K562 (cell line): ENCODE measurements around the gene CHURC1. TPM values are rescaled to one million over a fixed set of nuclear protein-coding genes. Genes with fewer than 3 reads are reported as not detected.

Experiments used
- ATAC-seq: fragments of 200-7000 bp; cut with Tn5 transposase; 3 replicates; pipeline ENCODE4 v1.9.1; 2020; ENCODE audit warnings: moderate library complexity
- BruUV-seq: library from RNA; stranded (reverse); fragments of 400-500 nt; replicated peaks from 2 replicates; lab custom pipeline; 2021; lab: Mats Ljungman, UMichigan
- CTCF ChIA-PET: fragments of 300-600 bp; formaldehyde crosslinking; extraction: SDS; loops from one replicate; lab custom pipeline; 2021; ENCODE audit warnings: low intra/inter-chr PET ratio; lab: Yijun Ruan, JAX
- POLR2A ChIA-PET: fragments of 300-600, 350-650 bp; sonication (Branson Sonifier 250); formaldehyde crosslinking; extraction: SDS; loops from one replicate; lab custom pipeline; 2021; ENCODE audit warnings: antibody characterized with exemption, inconsistent platforms; lab: Yijun Ruan, JAX
- DNase-seq, 4 experiments: peaks; one replicate each; pipeline versions ENCODE4 v3.0.0 to v3.0.0-alpha.2; 2011 to 2018; ENCODE audit warnings: low spot score in 3 of 4, mixed read lengths in 3 of 4; ENCODE audit errors: extremely low read depth in 1 of 4
- FAIRE-seq: peaks from 2 replicates; lab custom pipeline; 2011; peaks lifted over from hg19 to GRCh38; lab: Jason Lieb, UNC
- H2AFZ ChIP-seq: 2 replicates; pipeline ENCODE4 v1.6.0; 2011; ENCODE audit warnings: low read depth, low read length, control low read depth, inconsistent platforms
- H3K27ac ChIP-seq: fragments of 200-600 bp; 3 replicates; pipeline ENCODE4 v1.8.0; 2011; ENCODE audit warnings: low read depth, mild to moderate bottlenecking, control low read depth, inconsistent platforms, low read length, moderate library complexity, mixed read lengths; ENCODE audit errors: extremely low read depth
- H3K27me3 ChIP-seq, 2 experiments: fragments of 300-600 bp in 1 of 2; 2 replicates in 1 of 2; 3 replicates in 1 of 2; pipeline versions ENCODE4 v1.6.0 to v1.8.0; 2011; ENCODE audit warnings: inconsistent platforms in 2 of 2, low read length in 2 of 2, mild to moderate bottlenecking in 1 of 2, mixed read lengths in 1 of 2, moderate library complexity in 1 of 2; ENCODE audit not compliant: control insufficient read depth in 2 of 2, insufficient read depth in 2 of 2
- H3K36me3 ChIP-seq: fragments of 300-600 bp; 3 replicates; pipeline ENCODE4 v1.8.0; 2011; ENCODE audit warnings: mild to moderate bottlenecking, low read length, inconsistent platforms; ENCODE audit not compliant: control insufficient read depth, insufficient read depth
- H3K4me1 ChIP-seq, 2 experiments: fragments of 200-600 bp in 1 of 2; replicated peaks in 1 of 2; 2 replicates in 1 of 2; 3 replicates in 1 of 2; pipeline versions ENCODE4 v1.5.1 to v1.8.0; 2011; ENCODE audit warnings: inconsistent platforms in 2 of 2, low read length in 2 of 2, mild to moderate bottlenecking in 1 of 2, mixed read lengths in 1 of 2, moderate library complexity in 1 of 2; ENCODE audit not compliant: control insufficient read depth in 2 of 2, insufficient read depth in 2 of 2
- H3K4me2 ChIP-seq: 2 replicates; pipeline ENCODE4 v1.6.1; 2011; ENCODE audit warnings: low read length, control low read depth, inconsistent platforms, mixed read lengths; ENCODE audit not compliant: insufficient read depth
- H3K4me3 ChIP-seq: fragments of 200-600 bp; sonication (generic), shearing (Covaris generic); 2 replicates; pipeline ENCODE4 v1.5.1; 2016; ENCODE audit warnings: control low read depth, inconsistent platforms
- H3K79me2 ChIP-seq: fragments of 200-600 bp; 3 replicates; pipeline ENCODE4 v1.8.0; 2011; ENCODE audit warnings: low read length, inconsistent platforms; ENCODE audit not compliant: control insufficient read depth, insufficient read depth
- H3K9ac ChIP-seq, 2 experiments: 2 replicates each; pipeline versions ENCODE4 v1.6.0 to v1.6.1; 2011; ENCODE audit warnings: low read depth in 2 of 2, low read length in 2 of 2, control low read depth in 1 of 2, inconsistent platforms in 1 of 2, mild to moderate bottlenecking in 1 of 2, mixed read lengths in 1 of 2; ENCODE audit not compliant: insufficient read depth in 1 of 2
- H3K9me1 ChIP-seq: one replicate; pipeline ENCODE4 v1.6.0; 2011; ENCODE audit warnings: inconsistent platforms, mild to moderate bottlenecking, low read length, moderate library complexity; ENCODE audit not compliant: control insufficient read depth, insufficient read depth
- H3K9me3 ChIP-seq: replicated peaks from 2 replicates; pipeline ENCODE4 v1.5.1; 2011; ENCODE audit warnings: low read depth, low read length, inconsistent platforms; ENCODE audit not compliant: control insufficient read depth, insufficient read depth
- H4K20me1 ChIP-seq: replicated peaks from 2 replicates; pipeline ENCODE4 v1.6.1; 2011; ENCODE audit warnings: low read length, inconsistent platforms, mixed read lengths; ENCODE audit not compliant: control insufficient read depth, insufficient read depth
- BCL6 ChIP-seq: fragments of 250-450 bp; sonication (Bioruptor Pico); IDR thresholded peaks from 2 replicates; pipeline ENCODE4 v1.4.0; 2020
- CBX3 ChIP-seq, 2 experiments: IDR thresholded peaks; 1 replicate in 1 of 2; 2 replicates in 1 of 2; pipeline ENCODE4 v1.6.1; 2012; ENCODE audit warnings: inconsistent platforms in 2 of 2, low read length in 2 of 2, borderline replicate concordance in 1 of 2, control low read depth in 1 of 2
- CHAMP1 ChIP-seq: fragments of 450-650 bp; IDR thresholded peaks from 2 replicates; pipeline ENCODE4 v1.6.1; 2016; ENCODE audit warnings: mild to moderate bottlenecking
- CTCFL ChIP-seq: IDR thresholded peaks from 2 replicates; pipeline ENCODE4 v1.6.1; 2011; ENCODE audit warnings: borderline replicate concordance, low read depth, mild to moderate bottlenecking, moderate library complexity, low read length; ENCODE audit not compliant: insufficient read depth, poor library complexity, severe bottlenecking
- HDAC6 ChIP-seq: IDR thresholded peaks from 2 replicates; pipeline ENCODE4 v1.6.1; 2012; ENCODE audit warnings: low read depth, mild to moderate bottlenecking, control low read depth, inconsistent platforms, low read length, moderate library complexity
- KHSRP ChIP-seq: fragments of 450-650 bp; IDR thresholded peaks from 2 replicates; pipeline ENCODE4 v1.6.1; 2017
- KLF16 ChIP-seq: IDR thresholded peaks from 2 replicates; pipeline ENCODE4 v1.6.1; 2016; ENCODE audit warnings: antibody characterized with exemption
- MAZ ChIP-seq, 2 experiments: fragments of 450-650 bp in 1 of 2; sonication (generic) in 1 of 2; formaldehyde crosslinking; IDR thresholded peaks in 1 of 2; conservative IDR thresholded peaks in 1 of 2; 2 replicates each; pipeline versions ENCODE4 v1.4.0 to v1.5.0; 2020; ENCODE audit warnings: mild to moderate bottlenecking in 1 of 2, missing genetic modification reagents in 1 of 2
- PTRF ChIP-seq: fragments of 450-650 bp; IDR thresholded peaks from 2 replicates; pipeline ENCODE4 v1.6.1; 2016; ENCODE audit warnings: mild to moderate bottlenecking, missing genetic modification characterization, missing compliant biosample characterization
- ZBTB11 ChIP-seq, 3 experiments: fragments of 200-800 bp in 1 of 3; fragments of 250-450 bp in 1 of 3; fragments of 450-650 bp in 1 of 3; sonication (Bioruptor Pico) in 1 of 3; sonication (Bioruptor generic) in 1 of 3; formaldehyde crosslinking in 1 of 3; IDR thresholded peaks; 2 replicates each; pipeline versions ENCODE4 v1.6.1 to v1.8.0; 2016 to 2022; ENCODE audit warnings: mild to moderate bottlenecking in 2 of 3, missing genetic modification characterization in 2 of 3, missing compliant biosample characterization in 1 of 3, moderate library complexity in 1 of 3
- ZBTB34 ChIP-seq: fragments of 250-450 bp; sonication (Bioruptor Pico); IDR thresholded peaks from 2 replicates; pipeline ENCODE4 v1.8.0; 2021; ENCODE audit warnings: mild to moderate bottlenecking, moderate library complexity
- WGBS: fragments of 100-300 bp; shearing (Covaris generic); methylation state at CpG from one replicate; pipeline ENCODE4 v1.1.6; 2016; ENCODE audit warnings: low coverage, mixed read lengths; ENCODE audit not compliant: insufficient coverage; ENCODE audit errors: missing lambda C conversion rate; 5-methylcytosine and 5-hydroxymethylcytosine counted together
- in situ Hi-C: fragments of 300-500 bp; cut with MboI; formaldehyde crosslinking; loops from 4 replicates; pipeline ENCODE4 v1.15.0; 2018; ENCODE audit warnings: inconsistent platforms, mixed read lengths
- intact Hi-C: fragments of 100-400 bp; cut with micrococcal nuclease; formaldehyde crosslinking; loops from 2 replicates; pipeline ENCODE4 v1.14.2; 2022
- polyA plus RNA-seq, 8 experiments: library from polyadenylated mRNA; depleted of rRNA in 4 of 8; stranded (reverse) in 5 of 8; unstranded in 3 of 8; fragments of >200 nt; fragmentation: Nextera tagmentation in 2 of 8; fragmentation: Illumina TruSeq in 1 of 8; extraction: Ambion mirVana in 2 of 8; extraction: Trizol in 1 of 8; gene quantifications; 2 replicates each; pipeline versions ENCODE4 v1.2.1 to v1.2.3, GENCODE V29; 2011 to 2014; ENCODE audit warnings: inconsistent platforms in 1 of 8, missing spikeins in 1 of 8
- total RNA-seq, 7 experiments: library from RNA; depleted of rRNA in 6 of 7; stranded (reverse); fragments of >200 nt in 6 of 7; fragmentation: Illumina TruSeq in 2 of 7; extraction: Trizol in 2 of 7; gene quantifications; 2 replicates each; pipeline versions ENCODE4 v1.2.1 to v1.2.3, GENCODE V29; 2011 to 2021; ENCODE audit warnings: low replicate concordance in 1 of 7

The CHURC1 gene
- total and polyA plus RNA-seq, 9 of the 15 experiments (the other 6 are each of a cell fraction or from before 2014, with no cell fraction given) = 27.3 to 239 (median 45.6) TPM

GRCh38 chr14:64879635-64880220 lies 34.5 kb upstream of the CHURC1 start, which contains the start of gene SPTB:
Gene SPTB, minus strand, starts transcription at chr14:64879907. Its CDS starts 56,813 bp downstream, at chr14:64823094.
- ChIA-PET CTCF (no interaction called here), POLR2A (interaction anchor here (0.7 to 4.7 kb wide), 7 partner anchors 11 to 92 kb away, joined by 3 to 24 read pairs (median 3); no protein-coding TSS in a partner anchor)
- Histone ChIP-seq H3K4me3 (peak within 1 kb of the TSS; percentile 78), H3K4me2 (peak within 1 kb of the TSS; percentile 85), H3K9me1 (no peaks in the 10 kb centered on the region), H2AFZ (peak within 1 kb of the TSS; percentile 78), H3K79me2 (peaks cover 52% of the 10 kb centered on the region), H3K36me3 (no peaks in the 10 kb centered on the region), H3K27me3 (no peaks in the 10 kb centered on the region), H3K27ac (peak within 1 kb of the TSS; percentile 78), H4K20me1 (no peaks in the 10 kb centered on the region), H3K4me1 (peaks cover 18 to 24% of the 10 kb centered on the region in 2 experiments; a peak in 4 of 5 replicates), H3K9me3 (no peaks in the 10 kb centered on the region), H3K9ac (peak within 1 kb of the TSS; percentile 68 to 94)
- FAIRE-seq (no peak), ATAC-seq (peak; percentile 85), DNase-seq (peak; percentile 89 to 91 (median 90))
- no CpG with 5 or more reads among the region's 61 CpGs for WGBS
- no TSS peak for BruUV-seq
- in situ Hi-C loops (no loop called here), intact Hi-C loops (loop anchor here (2.0 kb wide), 2 partner anchors 37 to 55 kb away; no protein-coding TSS in a partner anchor)
- TF ChIP-seq BCL6 (CRISPR knock-in tag) = no peak
- no peak for TF ChIP-seq PTRF (tag)
- no peak for TF ChIP-seq KHSRP
- peak; percentile 28 to 67; a peak in 3 of 4 replicates for TF ChIP-seq MAZ (CRISPR knock-in tag; conservative IDR thresholded peaks at IDR 0.05 in 1 of 2, IDR thresholded peaks at IDR 0.05 in 1 of 2)
- TF ChIP-seq KLF16 = peak; percentile 69; the same call in 1 of the 2 replicates
- peak in 1 of 3 experiments; percentile 28; a peak in 1 of 6 replicates for TF ChIP-seq ZBTB11 (CRISPR knock-in tag; IDR thresholded peaks at IDR 0.05)
- no peak for TF ChIP-seq ZBTB34
- no peak for TF ChIP-seq CHAMP1
- no peak for TF ChIP-seq CTCFL
- no peak for TF ChIP-seq CBX3 (IDR thresholded peaks at IDR 0.05; ENCODE audit: borderline replicate concordance in 1 of 2, low read length in 2 of 2)
- no peak for TF ChIP-seq HDAC6
